GM12874 (cell line): ENCODE data around the gene OGFOD1.

ENCODE experiments used
- TF ChIP-seq, protein P1 (sequence below): IDR thresholded peaks from 2 replicates; pipeline ENCODE4 v1.5.1; 2011; ENCODE audit warnings: low read depth, mild to moderate bottlenecking, control low read depth, low read length, moderate library complexity; ENCODE audit not compliant: insufficient read depth

The OGFOD1 gene

DNA sequence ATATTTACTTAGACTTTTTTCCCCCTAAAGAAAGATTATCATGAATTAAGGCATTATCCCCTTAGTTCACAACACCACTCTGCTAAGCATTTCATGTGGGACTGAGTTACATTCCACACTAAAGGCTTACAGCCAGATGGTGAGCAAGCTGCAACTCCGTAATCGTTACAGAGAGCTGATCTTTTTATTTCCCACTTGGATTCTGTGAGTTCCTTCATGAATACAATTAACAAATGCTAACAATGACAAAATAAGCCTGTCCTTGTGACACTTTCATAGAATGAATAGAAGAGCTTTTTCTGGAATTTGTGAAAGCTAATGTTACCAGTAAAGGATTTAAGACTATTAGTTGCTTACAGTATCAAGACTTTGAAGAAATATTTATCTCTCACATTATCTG is 8.7 kb downstream of the OGFOD1 start:
- TF ChIP-seq, protein P1, sequence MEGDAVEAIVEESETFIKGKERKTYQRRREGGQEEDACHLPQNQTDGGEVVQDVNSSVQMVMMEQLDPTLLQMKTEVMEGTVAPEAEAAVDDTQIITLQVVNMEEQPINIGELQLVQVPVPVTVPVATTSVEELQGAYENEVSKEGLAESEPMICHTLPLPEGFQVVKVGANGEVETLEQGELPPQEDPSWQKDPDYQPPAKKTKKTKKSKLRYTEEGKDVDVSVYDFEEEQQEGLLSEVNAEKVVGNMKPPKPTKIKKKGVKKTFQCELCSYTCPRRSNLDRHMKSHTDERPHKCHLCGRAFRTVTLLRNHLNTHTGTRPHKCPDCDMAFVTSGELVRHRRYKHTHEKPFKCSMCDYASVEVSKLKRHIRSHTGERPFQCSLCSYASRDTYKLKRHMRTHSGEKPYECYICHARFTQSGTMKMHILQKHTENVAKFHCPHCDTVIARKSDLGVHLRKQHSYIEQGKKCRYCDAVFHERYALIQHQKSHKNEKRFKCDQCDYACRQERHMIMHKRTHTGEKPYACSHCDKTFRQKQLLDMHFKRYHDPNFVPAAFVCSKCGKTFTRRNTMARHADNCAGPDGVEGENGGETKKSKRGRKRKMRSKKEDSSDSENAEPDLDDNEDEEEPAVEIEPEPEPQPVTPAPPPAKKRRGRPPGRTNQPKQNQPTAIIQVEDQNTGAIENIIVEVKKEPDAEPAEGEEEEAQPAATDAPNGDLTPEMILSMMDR = no peak

DNA sequence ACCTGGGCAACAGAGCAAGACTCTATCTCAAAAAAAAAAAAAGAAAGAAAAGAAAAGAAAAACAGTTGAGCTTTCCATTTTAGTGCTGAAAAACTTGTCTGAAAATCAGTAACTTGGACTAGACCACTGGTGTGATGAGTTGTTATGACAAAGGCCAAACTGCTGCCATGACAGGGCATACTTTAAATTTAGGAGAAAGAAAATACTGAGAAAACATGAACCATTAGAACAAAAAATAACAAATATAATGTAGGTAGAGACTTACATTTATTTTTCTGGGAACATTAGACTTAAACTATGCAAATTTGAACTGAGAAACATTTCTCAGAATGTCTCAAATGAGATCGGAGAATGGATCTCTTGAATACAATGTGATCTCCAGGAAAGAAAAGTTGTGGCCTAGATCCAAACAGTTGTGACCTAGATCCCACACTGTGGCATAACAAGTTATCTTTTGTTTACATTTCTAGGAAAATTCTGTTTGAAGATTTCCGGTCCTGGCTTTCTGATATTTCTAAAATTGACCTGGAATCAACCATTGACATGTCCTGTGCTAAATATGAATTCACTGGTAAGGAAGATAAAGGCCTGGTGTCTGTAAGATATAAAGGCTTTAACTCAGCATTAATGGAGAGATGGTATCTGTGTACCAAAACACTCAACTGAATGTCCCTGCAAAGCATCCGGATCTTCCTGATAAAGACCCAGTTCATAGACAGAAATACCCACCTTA is 10.9 kb downstream of the OGFOD1 start:
- TF ChIP-seq, protein P1 = no peak

DNA sequence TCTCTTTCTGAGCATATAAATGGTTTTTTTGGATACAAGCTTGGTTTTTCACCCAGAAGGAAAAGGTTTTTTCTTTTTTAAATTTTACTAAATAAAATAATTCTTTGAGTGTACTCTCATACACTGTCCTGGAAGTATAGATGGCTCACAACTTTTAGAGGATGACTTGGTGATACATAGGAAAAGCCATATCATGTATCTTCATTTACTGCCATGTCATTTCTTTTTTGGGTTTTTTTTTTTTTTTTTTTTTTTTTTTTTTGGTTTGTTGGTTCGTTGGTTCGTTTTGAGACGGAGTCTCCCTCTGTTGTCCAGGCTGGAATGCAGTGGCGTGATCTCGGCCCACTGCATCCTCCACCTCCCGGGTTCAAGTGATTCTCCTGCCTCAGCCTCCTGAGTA is 11.8 kb downstream of the OGFOD1 start:
- TF ChIP-seq, protein P1 = no peak

DNA sequence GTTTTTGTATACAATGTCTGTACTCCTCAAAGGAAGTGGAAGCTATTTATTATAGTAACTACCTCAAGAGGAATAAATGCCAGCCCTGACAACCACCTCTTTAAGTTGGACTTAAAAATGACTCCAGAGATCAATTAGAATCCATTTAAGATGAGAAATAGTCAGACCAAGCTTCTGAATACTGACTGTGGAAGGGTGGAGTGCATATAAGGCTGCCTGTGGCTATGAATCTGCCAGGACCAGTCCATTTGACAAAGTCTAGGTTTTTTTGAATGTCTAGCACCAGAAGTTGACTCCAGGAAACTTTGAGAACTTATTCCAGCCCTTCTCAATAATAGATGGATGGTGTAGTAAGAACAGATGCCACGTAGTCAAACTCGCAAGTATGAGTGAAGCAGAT is 15.0 kb downstream of the OGFOD1 start:
- TF ChIP-seq, protein P1 = no peak

DNA sequence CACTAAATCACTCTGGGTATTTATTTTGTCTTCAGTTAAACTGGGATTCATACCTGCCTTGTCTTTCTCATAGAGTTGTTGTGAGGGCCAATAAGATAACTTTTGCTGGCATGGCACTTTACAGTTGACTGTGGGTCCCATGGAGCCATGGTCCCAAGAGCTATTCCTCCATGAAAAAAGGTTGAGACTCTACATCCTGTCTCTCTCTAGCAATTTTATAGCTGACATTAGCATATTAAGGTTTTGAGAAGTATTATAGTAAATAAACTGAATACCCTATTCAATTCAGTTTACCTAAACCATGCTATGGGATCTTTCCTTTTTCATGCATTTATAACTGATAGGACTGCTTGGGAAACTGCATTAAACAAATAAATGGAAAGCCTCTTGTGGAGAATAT is 17.4 kb downstream of the OGFOD1 start:
- TF ChIP-seq, protein P1 = no peak

DNA sequence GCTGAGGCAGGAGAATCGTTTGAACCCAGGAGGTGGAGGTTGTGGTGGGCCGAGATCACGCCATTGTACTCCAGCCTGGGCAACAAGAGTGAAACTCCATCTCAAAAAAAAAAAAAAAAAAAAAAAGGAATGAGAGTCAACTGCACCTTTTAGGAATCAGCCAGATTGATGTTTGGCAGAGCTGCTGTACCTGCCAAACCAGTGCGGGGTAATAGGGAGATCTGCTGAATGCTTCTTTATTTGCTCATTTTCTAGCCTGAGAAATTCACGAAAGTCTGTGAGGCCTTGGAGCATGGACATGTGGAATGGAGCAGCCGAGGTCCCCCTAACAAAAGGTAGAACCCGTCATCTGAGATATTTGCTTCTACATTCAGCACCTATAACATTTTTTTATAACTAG is 18.4 kb downstream of the OGFOD1 start:
- TF ChIP-seq, protein P1 = no peak

DNA sequence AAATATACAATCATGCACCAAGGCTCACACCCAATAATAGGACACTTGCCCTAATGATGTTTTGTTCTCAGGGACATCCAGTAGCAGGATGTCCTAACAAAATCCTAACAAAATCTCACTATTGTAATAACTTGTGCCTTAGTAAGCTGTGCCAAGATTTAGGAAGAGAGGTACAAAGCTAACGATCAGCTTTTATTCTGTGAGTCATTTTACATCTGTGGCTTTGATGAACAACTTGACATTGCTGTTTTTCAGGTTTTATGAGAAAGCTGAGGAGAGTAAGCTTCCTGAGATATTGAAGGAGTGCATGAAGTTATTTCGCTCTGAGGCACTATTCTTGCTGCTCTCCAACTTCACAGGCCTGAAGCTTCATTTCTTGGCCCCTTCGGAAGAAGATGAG is 18.9 kb downstream of the OGFOD1 start:
- TF ChIP-seq, protein P1 = no peak

DNA sequence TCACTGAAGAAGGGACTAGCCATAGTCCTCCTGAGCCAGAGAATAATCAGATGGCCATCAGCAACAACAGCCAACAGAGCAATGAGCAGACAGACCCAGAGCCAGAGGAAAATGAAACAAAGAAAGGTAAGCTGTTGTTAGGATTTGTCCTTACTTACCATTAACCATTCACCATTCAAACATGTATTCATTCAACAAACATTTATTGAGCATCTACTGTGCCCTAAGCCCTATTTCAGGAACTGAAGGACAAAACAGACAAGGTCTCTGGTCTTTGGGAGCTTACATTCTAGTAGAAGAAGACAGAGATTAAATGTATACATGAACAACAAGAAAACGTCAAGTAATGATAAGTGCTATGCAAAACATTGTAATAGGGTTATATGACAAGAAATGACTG is 19.3 kb downstream of the OGFOD1 start:
- TF ChIP-seq, protein P1 = no peak
